Activated CD8-positive, alpha-beta memory T cell treated with anti-CD3 and anti-CD28 coated beads, Interleukin-2, amount 10 ng/mL, durations not matched to agents 7 days and 5 days (primary cell): ENCODE measurements around the gene SLC2A1. TPM values are rescaled to one million over a fixed set of nuclear protein-coding genes. Genes with fewer than 3 reads are reported as not detected.

Experiments
- total RNA-seq, 2 experiments: library from RNA; stranded (reverse); gene quantifications; one replicate each; pipeline ENCODE4 v1.2.3, GENCODE V29; 2021

The SLC2A1 gene
- total RNA-seq, 2 experiments from 2014 or later: 113 to 140 TPM

Other genes with a start within 250 kb of the SLC2A1 start
- gene CLDN19, start 218.6 kb downstream of the SLC2A1 start, total RNA-seq: not detected
- 10 to 100 TPM; 48.1 to 54.0 TPM for gene P3H1, start 191.8 kb downstream of the SLC2A1 start, total RNA-seq
- gene C1orf50, start 191.6 kb downstream of the SLC2A1 start, total RNA-seq: 10 to 100 TPM in 1 of 2 experiments, 1 to 10 TPM in 1; 4.6 to 10.3 TPM
- gene TMEM269, start 173.9 kb downstream of the SLC2A1 start, total RNA-seq: under 1 TPM in 1 of 2 experiments, not detected in 1; 0.12 TPM
- gene ERMAP, start 141.7 kb downstream of the SLC2A1 start, total RNA-seq: 1 to 10 TPM; 3.7 to 4.1 TPM
- gene SVBP, start 141.5 kb downstream of the SLC2A1 start, total RNA-seq: 10 to 100 TPM; 11.5 to 14.8 TPM
- gene ZNF691, start 112.3 kb downstream of the SLC2A1 start, total RNA-seq: 10 to 100 TPM in 1 of 2 experiments, 1 to 10 TPM in 1; 9.8 to 13.9 TPM
- gene EBNA1BP2, start 213.4 kb upstream of the SLC2A1 start, total RNA-seq: 10 to 100 TPM; 60.0 to 68.7 TPM
- gene CFAP57, start 213.5 kb upstream of the SLC2A1 start, total RNA-seq: under 1 TPM; 0.09 TPM